Activated T-cell treated with anti-CD3 and anti-CD28 coated beads, Interleukin-2, amount 50 U/mL, for 72 hours (primary cell): ENCODE data around the gene STAC2. TPM values are rescaled to one million over a fixed set of nuclear protein-coding genes. Genes with fewer than 3 reads are reported as not detected.
"Not testable (repeated sequence)": the region's sequence is repeated elsewhere in the genome, so short reads cannot be mapped to it uniquely, and the experiment has no call there.

Experiments
- ATAC-seq, 2 donors: fragments of 150-1000 bp; cut with Tn5 transposase; replicated peaks in 1 of 2; 2 replicates each; pipeline ENCODE4 v1.10.0; 2021; ENCODE audit warnings: moderate library complexity in 2 of 2, mild to moderate bottlenecking in 1 of 2
- DNase-seq, 2 donors: peaks; one replicate each; pipeline ENCODE4 v3.0.0; 2021 to 2022; ENCODE audit warnings: mixed read lengths in 1 of 2
- H3K27ac Mint-ChIP-seq: one replicate; pipeline ENCODE4 v1.8.0; 2022; ENCODE audit warnings: mild to moderate bottlenecking, moderate library complexity, mixed read lengths
- H3K27me3 Mint-ChIP-seq: one replicate; pipeline ENCODE4 v1.8.0; 2022; ENCODE audit warnings: low read depth, mixed read lengths
- H3K36me3 Mint-ChIP-seq, 2 donors: one replicate each; pipeline ENCODE4 v1.8.0; 2022; ENCODE audit warnings: mixed read lengths in 2 of 2, mild to moderate bottlenecking in 1 of 2; ENCODE audit not compliant: insufficient read depth in 2 of 2
- H3K4me1 Mint-ChIP-seq: one replicate; pipeline ENCODE4 v1.8.0; 2022; ENCODE audit warnings: low read depth, mixed read lengths
- H3K4me3 Mint-ChIP-seq, 2 donors: one replicate each; pipeline ENCODE4 v1.8.0; 2022; ENCODE audit warnings: mild to moderate bottlenecking in 2 of 2, mixed read lengths in 2 of 2, moderate library complexity in 2 of 2
- H3K9me3 Mint-ChIP-seq, 2 donors: one replicate each; pipeline ENCODE4 v1.8.0; 2022; ENCODE audit warnings: mixed read lengths in 2 of 2
- total RNA-seq, 2 donors: library from RNA; stranded (reverse); gene quantifications; one replicate each; pipeline ENCODE4 v1.2.3, GENCODE V29; 2022

The STAC2 gene
- under 1 TPM in 1 of 2 donors, not detected in 1; 0.07 TPM for total RNA-seq

GRCh38 chr17:39225308-39225958 lies at the start of gene STAC2:
STAC2 (minus strand) TSS chr17:39225945; CDS start chr17:39225502, 443 bp downstream.
- Mint-ChIP-seq H3K4me3 (peak within 1 kb of the TSS; percentile 79 to 90), H3K27ac (no peak within 1 kb of the TSS), H3K36me3 (no peaks in the 10 kb centered on the region), H3K4me1 (peaks cover 6% of the 10 kb centered on the region), H3K9me3 (no peaks in the 10 kb centered on the region), H3K27me3 (peaks cover 50% of the 10 kb centered on the region)
- ATAC-seq: peak; percentile 54 to 56
- DNase-seq: no peak

GRCh38 chr17:39271546-39271945 lies 45.8 kb upstream of the STAC2 start:
- H3K9me3 Mint-ChIP-seq: no peaks in the 10 kb centered on the region
- H3K27me3 Mint-ChIP-seq: no peaks in the 10 kb centered on the region
- H3K4me3 Mint-ChIP-seq: no peak overlapping the region
- H3K4me1 Mint-ChIP-seq: no peaks in the 10 kb centered on the region
- H3K27ac Mint-ChIP-seq: peak overlapping the region; percentile 42
- no peak for ATAC-seq
- DNase-seq: no peak
- H3K36me3 Mint-ChIP-seq: peaks cover 0 to 7% of the 10 kb centered on the region in 2 donors

- no peaks in the 10 kb centered on the region for H3K4me1 Mint-ChIP-seq
Observed at GRCh38 chr17:39270923-39271322, 45.2 kb upstream of the STAC2 start.

GRCh38 chr17:39264119-39264518 lies 38.4 kb upstream of the STAC2 start:
- Mint-ChIP-seq H3K9me3 (no peaks in the 10 kb centered on the region), H3K4me3 (no peak overlapping the region), H3K4me1 (no peaks in the 10 kb centered on the region), H3K36me3 (peaks cover 1 to 4% of the 10 kb centered on the region in 2 donors), H3K27me3 (no peaks in the 10 kb centered on the region), H3K27ac (no peak overlapping the region)
- ATAC-seq: no peak
- DNase-seq: no peak

More at GRCh38 chr17:39270923-39271322, 45.2 kb upstream of the STAC2 start:
- ATAC-seq (no peak), DNase-seq (peak in 1 of 2 donors; percentile 4)
- Mint-ChIP-seq H3K9me3 (no peaks in the 10 kb centered on the region), H3K27me3 (no peaks in the 10 kb centered on the region), H3K36me3 (peaks cover 0 to 7% of the 10 kb centered on the region in 2 donors), H3K27ac (peak overlapping the region; percentile 48), H3K4me3 (no peak overlapping the region)

- H3K36me3 Mint-ChIP-seq: peaks cover 2 to 8% of the 10 kb centered on the region in 2 donors
- no peaks in the 10 kb centered on the region for H3K9me3 Mint-ChIP-seq
- H3K4me1 Mint-ChIP-seq: no peaks in the 10 kb centered on the region
- no peaks in the 10 kb centered on the region for H3K27me3 Mint-ChIP-seq
- H3K4me3 Mint-ChIP-seq: no peak overlapping the region
- DNase-seq (peak in 1 of 2 donors; percentile 28), ATAC-seq (no peak)
- H3K27ac Mint-ChIP-seq: no peak overlapping the region
Observed at GRCh38 chr17:39261286-39261685, 35.5 kb upstream of the STAC2 start.

- no peak for DNase-seq
- Mint-ChIP-seq H3K36me3 (peaks cover 2 to 3% of the 10 kb centered on the region in 2 donors), H3K9me3 (no peaks in the 10 kb centered on the region), H3K27me3 (no peaks in the 10 kb centered on the region), H3K27ac (no peak overlapping the region), H3K4me3 (no peak overlapping the region), H3K4me1 (no peaks in the 10 kb centered on the region)
- ATAC-seq: no peak
Observed at GRCh38 chr17:39252788-39253460, 27.2 kb upstream of the STAC2 start.

- no peaks in the 10 kb centered on the region for H3K9me3 Mint-ChIP-seq
- no peaks in the 10 kb centered on the region for H3K27me3 Mint-ChIP-seq
- DNase-seq (no peak), ATAC-seq (no peak)
- H3K4me3 Mint-ChIP-seq: no peak overlapping the region
- no peak overlapping the region for H3K27ac Mint-ChIP-seq
- H3K4me1 Mint-ChIP-seq: no peaks in the 10 kb centered on the region
- peaks cover 0 to 2% of the 10 kb centered on the region in 2 donors for H3K36me3 Mint-ChIP-seq
Observed at GRCh38 chr17:39251997-39252396, 26.3 kb upstream of the STAC2 start.

- not testable (repeated sequence) for DNase-seq, H3K4me1 Mint-ChIP-seq, H3K36me3 Mint-ChIP-seq, H3K9me3 Mint-ChIP-seq, H3K27me3 Mint-ChIP-seq, ATAC-seq, H3K27ac Mint-ChIP-seq, H3K4me3 Mint-ChIP-seq
Observed at GRCh38 chr17:39250076-39250475, 24.3 kb upstream of the STAC2 start.

- no peaks in the 10 kb centered on the region for H3K27me3 Mint-ChIP-seq
- H3K4me1 Mint-ChIP-seq: no peaks in the 10 kb centered on the region
- H3K9me3 Mint-ChIP-seq: no peaks in the 10 kb centered on the region
- ATAC-seq (no peak), DNase-seq (no peak)
- H3K36me3 Mint-ChIP-seq: no peaks in the 10 kb centered on the region
- H3K4me3 Mint-ChIP-seq: no peak overlapping the region
- H3K27ac Mint-ChIP-seq: no peak overlapping the region
Observed at GRCh38 chr17:39246274-39246673, 20.5 kb upstream of the STAC2 start.

- peak; percentile 85 to 88 for ATAC-seq
- no peak overlapping the region for H3K27ac Mint-ChIP-seq
- no peak overlapping the region for H3K4me3 Mint-ChIP-seq
Observed at GRCh38 chr17:39244600-39245570, 19.1 kb upstream of the STAC2 start.

GRCh38 chr17:39244016-39244599 lies 18.4 kb upstream of the STAC2 start:
- no peaks in the 10 kb centered on the region for H3K27me3 Mint-ChIP-seq
- H3K27ac Mint-ChIP-seq: no peak overlapping the region

More at GRCh38 chr17:39244600-39245570, 19.1 kb upstream of the STAC2 start:
- H3K9me3 Mint-ChIP-seq: no peaks in the 10 kb centered on the region
- DNase-seq: peak; percentile 82 to 88
- H3K4me1 Mint-ChIP-seq: peaks cover 1% of the 10 kb centered on the region
- H3K27me3 Mint-ChIP-seq: no peaks in the 10 kb centered on the region
- H3K36me3 Mint-ChIP-seq: no peaks in the 10 kb centered on the region

GRCh38 chr17:39243155-39243554 lies 17.4 kb upstream of the STAC2 start:
- no peak for ATAC-seq
- H3K9me3 Mint-ChIP-seq: no peaks in the 10 kb centered on the region
- no peak for DNase-seq
- H3K27me3 Mint-ChIP-seq: no peaks in the 10 kb centered on the region
- H3K36me3 Mint-ChIP-seq: no peaks in the 10 kb centered on the region
- H3K27ac Mint-ChIP-seq: no peak overlapping the region
- H3K4me1 Mint-ChIP-seq: peaks cover 18% of the 10 kb centered on the region
- H3K4me3 Mint-ChIP-seq: no peak overlapping the region

More at GRCh38 chr17:39244016-39244599, 18.4 kb upstream of the STAC2 start:
- ATAC-seq (peak in 1 of 2 donors; percentile 5), DNase-seq (no peak)
- H3K4me1 Mint-ChIP-seq: peaks cover 9% of the 10 kb centered on the region
- no peaks in the 10 kb centered on the region for H3K9me3 Mint-ChIP-seq
- no peak overlapping the region for H3K4me3 Mint-ChIP-seq
- H3K36me3 Mint-ChIP-seq: no peaks in the 10 kb centered on the region
